GM12874 (cell line): ENCODE measurements around the gene WDR45.
A peak's percentile ranks its signal among the peaks of the same experiment; 100 is the strongest.

Experiments used
- TF ChIP-seq, protein P1 (sequence below): IDR thresholded peaks from 2 replicates; pipeline ENCODE4 v1.5.1; 2011; ENCODE audit warnings: low read depth, mild to moderate bottlenecking, control low read depth, low read length, moderate library complexity; ENCODE audit not compliant: insufficient read depth

WDR45 gene

GRCh38 chrX:49111791-49112190 lies 32.1 kb upstream of the WDR45 start:
- TF ChIP-seq, protein P1, sequence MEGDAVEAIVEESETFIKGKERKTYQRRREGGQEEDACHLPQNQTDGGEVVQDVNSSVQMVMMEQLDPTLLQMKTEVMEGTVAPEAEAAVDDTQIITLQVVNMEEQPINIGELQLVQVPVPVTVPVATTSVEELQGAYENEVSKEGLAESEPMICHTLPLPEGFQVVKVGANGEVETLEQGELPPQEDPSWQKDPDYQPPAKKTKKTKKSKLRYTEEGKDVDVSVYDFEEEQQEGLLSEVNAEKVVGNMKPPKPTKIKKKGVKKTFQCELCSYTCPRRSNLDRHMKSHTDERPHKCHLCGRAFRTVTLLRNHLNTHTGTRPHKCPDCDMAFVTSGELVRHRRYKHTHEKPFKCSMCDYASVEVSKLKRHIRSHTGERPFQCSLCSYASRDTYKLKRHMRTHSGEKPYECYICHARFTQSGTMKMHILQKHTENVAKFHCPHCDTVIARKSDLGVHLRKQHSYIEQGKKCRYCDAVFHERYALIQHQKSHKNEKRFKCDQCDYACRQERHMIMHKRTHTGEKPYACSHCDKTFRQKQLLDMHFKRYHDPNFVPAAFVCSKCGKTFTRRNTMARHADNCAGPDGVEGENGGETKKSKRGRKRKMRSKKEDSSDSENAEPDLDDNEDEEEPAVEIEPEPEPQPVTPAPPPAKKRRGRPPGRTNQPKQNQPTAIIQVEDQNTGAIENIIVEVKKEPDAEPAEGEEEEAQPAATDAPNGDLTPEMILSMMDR, result no peak

DNA sequence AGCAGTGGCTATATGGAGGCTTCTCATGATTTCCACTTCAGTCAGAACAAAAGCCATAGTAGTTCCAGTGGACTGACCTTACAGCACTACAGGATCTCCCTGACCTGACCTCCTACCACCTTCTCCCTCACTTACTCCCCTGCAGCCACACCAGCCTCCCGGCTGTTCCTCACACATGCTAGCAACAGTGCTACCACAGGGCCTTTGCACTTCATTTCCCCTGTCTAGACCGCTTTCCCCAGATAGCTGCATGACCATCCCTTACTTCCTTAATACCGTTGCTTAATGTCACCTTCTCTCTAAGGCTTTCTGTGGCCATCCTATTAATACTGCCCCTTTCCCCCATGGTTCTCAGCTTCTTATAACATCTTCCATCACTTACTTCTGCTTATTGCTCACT lies 30.7 kb upstream of the WDR45 start:
- TF ChIP-seq, protein P1, result no peak

GRCh38 chrX:49108641-49109040 lies 29.0 kb upstream of the WDR45 start:
- TF ChIP-seq, protein P1, result no peak

DNA sequence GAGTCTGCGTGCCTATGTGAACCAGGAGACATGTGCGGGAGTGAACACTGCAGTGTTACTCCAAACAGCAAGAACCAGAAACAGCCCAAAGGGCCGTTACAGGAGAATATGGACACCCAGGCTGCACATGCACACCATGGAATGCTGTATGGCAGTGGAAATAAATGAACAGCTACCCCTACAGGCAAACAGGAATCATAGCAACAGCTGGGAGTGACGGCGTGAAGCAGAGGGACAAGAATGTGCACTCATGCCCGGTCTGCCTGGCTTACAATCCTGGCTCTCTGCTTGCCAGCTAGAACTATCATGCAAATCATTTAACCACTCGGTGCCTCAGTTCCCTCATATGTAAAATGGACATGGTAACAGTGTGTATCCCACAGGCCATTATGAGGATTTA lies 27.2 kb upstream of the WDR45 start:
- TF ChIP-seq, protein P1, result peak; percentile 36; the same call in 1 of the 2 replicates

DNA sequence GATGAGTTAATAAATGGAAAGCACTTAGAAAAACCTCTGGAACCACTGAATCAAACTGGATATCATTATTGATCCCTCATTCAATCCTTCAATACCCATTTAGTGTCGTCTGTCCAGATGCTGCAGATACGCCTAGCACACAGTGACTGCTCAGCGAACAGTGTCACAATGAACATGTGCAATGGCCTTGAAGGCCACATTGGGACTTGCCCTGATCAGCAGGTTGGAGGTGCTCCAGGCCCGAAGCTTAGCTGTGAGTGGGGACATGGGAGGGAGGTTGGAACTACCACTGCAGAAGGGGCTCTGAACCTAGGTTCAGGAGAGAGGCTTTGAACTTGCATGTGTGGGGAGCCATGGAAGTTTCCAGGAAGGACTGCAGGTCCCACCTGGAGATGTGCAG lies 26.6 kb upstream of the WDR45 start:
- TF ChIP-seq, protein P1, result no peak

- TF ChIP-seq, protein P1, result no peak
These were observed 23.9 kb upstream of the WDR45 start for GRCh38 chrX:49103637-49104036.

DNA sequence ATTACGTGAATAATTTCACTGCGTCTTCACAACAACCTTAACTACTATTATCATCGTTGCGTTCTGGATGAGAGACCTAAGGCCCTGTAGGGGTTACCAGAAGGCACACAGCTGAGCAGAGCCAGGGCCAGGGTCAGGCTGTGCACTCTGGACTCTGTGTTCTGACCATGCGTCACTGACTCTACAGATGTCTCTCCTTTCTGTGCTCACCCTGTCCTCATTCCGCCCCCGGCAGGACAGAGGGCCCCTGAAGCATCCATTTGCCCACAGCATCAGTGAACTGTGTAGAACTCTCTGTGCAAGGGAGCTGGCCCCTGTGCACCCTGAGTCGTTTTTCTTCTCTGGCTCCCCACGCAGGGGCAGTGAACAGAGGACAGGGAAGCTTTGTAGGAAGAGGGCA lies 22.5 kb upstream of the WDR45 start:
- TF ChIP-seq, protein P1, result no peak

DNA sequence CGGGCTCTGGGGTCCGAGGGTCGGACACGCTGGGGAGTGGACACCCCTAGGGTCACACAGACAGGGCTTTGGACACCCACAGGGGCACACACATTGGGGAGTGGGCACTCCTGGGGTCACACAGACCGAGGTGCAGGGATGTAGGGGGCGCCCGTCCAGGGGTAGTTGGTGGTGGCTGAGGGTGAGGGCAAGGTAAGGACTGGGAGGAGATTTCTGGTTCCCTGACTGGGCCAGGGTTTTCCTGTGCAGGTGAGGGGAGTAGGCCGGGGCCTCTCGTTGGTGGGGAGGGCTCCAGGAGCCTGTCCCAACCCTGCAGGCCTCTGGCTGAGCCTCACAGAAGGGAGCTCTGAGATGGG lies 21.9 kb upstream of the WDR45 start:
- TF ChIP-seq, protein P1, result 0 out of 2 replicates have a peak, but pooled peaks have one; percentile 2
